Measurements from ENCODE around the gene DPY19L2.
"Not testable (repeated sequence)": the region's sequence is repeated elsewhere in the genome, so short reads cannot be mapped to it uniquely, and the experiment has no call there.

DPY19L2 gene

DNA sequence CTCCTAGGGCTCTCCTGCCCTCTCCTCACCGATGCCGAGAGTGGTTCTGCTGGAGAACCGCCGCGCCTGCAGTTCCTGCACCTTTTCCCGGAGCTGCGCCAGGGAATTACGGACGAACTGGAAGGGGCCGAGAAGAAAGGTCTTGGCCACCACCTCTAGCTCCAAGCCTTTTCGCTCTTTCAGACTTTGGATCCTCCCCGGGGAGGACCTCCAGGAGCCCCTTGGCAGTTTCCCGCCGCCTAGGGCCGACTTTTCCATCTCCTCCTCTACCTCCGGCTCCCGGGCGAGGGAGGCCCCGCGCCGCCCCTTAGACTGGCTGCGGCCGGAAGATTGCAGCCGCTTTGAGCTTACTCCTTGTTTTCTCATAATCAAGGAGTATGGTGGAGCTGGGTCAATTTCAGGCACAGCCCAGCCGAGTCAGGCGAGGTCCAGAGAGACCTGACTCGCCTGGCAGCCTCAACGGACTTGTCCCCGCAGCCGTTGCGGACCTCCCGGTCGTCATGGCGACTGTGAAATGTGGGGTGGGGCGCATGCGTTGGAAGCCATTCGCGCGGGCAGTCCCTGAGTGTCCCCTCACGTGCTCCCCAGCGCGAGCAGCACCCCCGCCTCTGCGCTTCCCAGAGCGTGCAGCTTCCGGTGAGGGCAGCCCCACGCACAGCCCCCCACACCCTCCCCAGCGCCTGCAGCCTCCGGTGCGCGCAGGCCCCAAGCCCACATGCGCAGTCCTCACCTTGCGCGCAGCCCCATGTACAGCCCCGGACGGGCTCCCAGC, at the start of gene DPY19L2:
Gene DPY19L2 (minus strand): TSS at position 466 of the 772 bp plus-strand sequence. CDS start 100 bp downstream, at position 366.
- peak; percentile 35 for DNase-seq

GRCh38 chr12:63716891-63717290, 48.6 kb upstream of the DPY19L2 start:
- DNase-seq = not testable (repeated sequence)

GRCh38 chr12:63715107-63715625, 46.9 kb upstream of the DPY19L2 start:
- not testable (repeated sequence) for DNase-seq

DNA sequence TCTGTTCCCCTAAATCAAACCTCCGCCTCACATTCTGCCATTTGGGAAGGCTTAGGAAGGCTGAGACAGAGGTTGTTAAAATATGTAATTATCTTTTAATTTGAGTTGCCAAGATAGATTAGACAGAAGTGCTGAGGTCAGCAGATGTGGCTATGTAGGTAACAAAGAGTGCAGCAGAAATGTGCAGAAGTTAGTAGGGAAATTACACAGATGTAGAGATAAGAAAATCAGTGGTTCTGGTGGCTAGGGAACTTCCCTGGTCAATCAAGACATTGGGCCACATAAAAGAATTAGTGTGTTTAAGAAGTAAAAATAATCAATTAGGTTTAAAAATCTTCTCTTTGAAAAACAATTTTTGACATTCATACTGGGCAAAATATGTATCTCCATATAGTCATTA, 46.1 kb upstream of the DPY19L2 start:
- not testable (repeated sequence) for DNase-seq

- not testable (repeated sequence) for DNase-seq
These were observed 45.4 kb upstream of the DPY19L2 start for GRCh38 chr12:63713681-63714075.

DNA sequence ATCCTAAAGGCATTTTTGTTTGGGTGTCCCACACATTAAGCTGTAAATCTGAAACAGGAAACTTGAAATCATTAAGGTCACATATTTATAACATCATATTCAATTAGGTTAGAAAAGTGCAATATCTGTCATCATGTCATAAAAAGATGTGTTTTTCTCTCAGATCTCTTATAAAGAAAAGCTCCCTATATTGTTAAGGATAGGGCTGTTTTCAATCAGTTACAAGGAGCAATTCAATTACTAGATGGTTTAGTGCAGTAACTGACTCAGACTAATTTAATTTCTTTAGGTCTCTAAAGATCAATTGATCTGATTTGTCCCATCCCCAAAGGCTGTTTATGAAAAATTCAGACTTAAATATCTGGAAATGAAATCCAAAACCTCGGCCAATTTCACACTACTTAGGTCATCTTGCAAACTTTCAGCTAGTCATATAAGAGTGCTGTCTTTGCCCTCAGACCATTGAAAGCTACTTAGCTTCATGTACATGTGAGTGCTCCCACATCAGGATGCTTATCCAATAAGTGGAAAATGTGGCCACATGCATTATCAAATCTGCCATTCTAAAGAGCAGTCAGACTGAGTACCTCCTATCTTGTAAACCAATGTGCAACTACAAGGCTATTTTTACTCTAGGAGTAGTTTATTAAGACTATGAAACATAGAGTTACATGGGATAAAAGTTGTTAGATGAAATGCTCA, 44.8 kb upstream of the DPY19L2 start:
- not testable (repeated sequence) for DNase-seq

DNA sequence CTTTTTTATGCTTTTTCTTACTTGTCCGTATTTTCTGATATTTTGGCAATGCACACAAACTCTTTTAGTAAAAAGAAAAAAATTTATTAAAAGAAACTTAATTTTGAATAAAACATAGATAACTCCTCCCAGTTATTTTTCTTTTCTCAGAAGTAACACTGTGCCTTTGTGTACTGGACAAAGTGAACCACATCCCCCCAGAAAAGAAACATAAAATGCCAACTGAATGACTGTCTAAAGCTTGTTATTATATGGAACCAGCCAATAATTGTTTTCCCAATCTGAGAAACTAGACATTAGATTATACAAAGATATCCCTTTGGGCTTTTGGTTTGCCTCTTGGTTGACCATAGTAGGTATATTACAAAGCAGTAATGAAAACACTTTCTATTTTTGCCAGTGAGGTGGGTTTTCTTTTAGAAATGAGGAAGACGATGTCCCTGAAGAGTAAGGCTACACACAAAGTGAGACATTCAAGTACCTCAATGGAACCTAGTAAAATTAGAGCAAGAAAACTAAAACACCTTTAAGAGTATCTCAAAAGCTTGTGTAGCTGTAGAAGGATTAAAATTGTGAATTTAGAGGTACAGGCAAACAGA, 44.2 kb upstream of the DPY19L2 start:
- not testable (repeated sequence) for DNase-seq

DNA sequence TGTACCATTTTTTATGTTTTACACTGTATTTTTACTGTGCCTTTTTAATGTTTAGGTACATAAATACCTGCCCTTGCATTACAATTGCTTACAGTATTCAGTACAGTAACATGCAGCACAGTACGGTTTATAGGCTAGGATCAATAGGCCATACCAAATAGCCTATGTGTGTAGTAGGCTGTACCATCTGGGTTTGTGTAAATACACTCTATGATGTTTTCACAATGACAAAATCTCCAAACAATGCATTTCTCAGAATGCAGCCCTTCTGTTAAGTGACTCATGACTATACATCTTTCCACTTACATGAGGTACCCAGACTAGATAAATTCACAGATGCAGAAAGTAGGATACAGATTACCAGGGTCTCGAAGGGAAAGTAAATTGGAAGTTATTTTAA, 43.0 kb upstream of the DPY19L2 start:
- DNase-seq = not testable (repeated sequence)

DNA sequence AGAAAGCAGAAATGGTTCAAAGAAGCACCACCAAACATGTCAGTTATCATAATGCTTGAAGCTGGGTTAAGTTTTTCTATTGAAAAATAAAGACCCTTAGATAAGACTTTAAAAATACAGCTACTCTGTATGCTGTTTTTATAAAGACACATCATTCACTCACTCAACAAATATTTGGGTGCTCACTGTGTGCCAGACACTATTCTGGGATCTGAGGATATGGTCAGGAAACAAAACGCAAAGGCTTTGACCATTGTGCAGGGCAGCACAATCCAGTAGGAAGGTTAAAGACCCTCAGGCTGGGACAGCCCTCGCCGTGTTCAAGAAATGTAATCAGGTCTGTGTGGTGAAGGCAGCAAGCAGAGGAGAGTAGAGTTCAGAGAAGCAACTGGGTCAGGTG, 38.0 kb upstream of the DPY19L2 start:
- no peak for DNase-seq

- DNase-seq = not testable (repeated sequence)
These were observed 31.5 kb upstream of the DPY19L2 start for GRCh38 chr12:63699678-63700382.

- not testable (repeated sequence) for DNase-seq
These were observed 30.7 kb upstream of the DPY19L2 start for GRCh38 chr12:63699011-63699410.

DNA sequence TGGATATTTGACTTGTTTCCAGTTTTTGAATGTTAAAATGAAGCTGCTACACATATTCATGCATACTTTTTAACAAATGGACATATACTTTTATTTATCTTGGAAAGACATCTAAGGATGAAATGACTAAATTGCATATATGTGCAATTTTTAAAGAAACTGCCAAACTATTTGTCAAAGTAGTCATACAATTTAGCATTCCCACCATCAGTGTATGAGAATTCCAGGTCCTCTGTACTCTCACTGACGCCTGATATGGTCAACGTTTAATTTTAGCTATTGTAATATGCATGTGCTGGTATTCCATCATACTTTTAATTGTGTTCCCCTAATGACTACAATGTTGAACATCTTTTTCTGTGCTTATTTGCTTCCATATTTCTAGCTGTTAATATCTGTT, 22.5 kb upstream of the DPY19L2 start:
- DNase-seq = not testable (repeated sequence)

DNA sequence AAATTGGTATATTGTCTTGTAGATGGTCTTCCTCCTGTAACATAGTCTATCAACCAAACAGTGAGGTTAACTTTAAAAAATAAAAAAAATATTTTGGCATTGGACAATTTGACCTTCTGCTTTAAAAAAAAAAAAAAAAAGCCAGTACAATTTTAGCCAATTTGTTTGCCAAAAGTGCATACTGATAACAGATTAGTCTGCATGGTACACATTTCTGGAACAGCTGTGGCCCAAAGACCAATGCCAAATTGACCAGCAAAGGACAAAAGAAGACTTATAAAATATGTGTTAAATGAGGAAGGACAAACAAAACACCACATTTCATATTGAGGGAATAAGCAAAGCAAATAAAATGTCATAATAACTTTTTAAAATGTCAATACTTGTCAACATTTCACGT, 20.8 kb upstream of the DPY19L2 start:
- DNase-seq = not testable (repeated sequence)

GRCh38 chr12:63686623-63687022, 18.3 kb upstream of the DPY19L2 start:
- DNase-seq = not testable (repeated sequence)

DNA sequence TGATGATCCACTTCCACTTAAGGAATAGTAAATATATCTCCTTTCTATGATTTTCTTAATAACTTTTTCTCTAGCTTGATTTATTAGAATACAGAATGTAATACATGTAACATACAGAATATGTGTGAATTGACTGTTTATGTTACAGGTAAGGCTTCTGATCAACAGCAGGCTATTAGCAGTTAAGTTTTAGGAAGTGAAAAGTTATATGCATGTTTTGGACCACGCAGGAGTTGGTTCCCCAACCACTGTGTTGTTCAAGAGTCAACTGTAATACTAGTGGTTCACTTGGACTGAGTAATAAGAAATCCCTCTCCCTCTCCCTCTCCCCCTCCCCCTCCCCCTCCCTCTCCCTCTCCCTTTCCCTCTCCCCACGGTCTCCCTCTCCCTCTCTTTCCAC, 17.5 kb upstream of the DPY19L2 start:
- DNase-seq = not testable (repeated sequence)

DNA sequence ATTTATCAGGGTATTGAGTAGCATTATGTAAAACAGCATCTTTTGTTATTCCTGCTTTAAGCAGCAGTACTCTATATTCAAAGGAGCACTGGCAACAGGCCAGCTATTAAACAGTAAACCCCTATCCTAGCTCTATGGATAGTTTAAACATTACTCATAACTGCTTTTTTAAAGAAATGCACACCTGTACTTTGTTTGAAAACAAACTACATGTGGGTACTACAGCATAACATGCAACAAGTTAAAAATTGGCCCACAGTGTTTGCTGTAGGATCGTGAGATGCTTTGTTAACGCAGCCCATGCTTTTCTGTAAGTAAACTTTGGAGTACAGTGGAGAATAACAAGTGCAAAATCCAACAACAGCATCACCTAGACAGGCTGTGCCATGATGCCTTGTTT, 14.3 kb upstream of the DPY19L2 start:
- not testable (repeated sequence) for DNase-seq

- not testable (repeated sequence) for DNase-seq
These were observed 12.5 kb upstream of the DPY19L2 start for GRCh38 chr12:63680758-63681157.

GRCh38 chr12:63672550-63672949, 4.3 kb upstream of the DPY19L2 start:
- not testable (repeated sequence) for DNase-seq

DNA sequence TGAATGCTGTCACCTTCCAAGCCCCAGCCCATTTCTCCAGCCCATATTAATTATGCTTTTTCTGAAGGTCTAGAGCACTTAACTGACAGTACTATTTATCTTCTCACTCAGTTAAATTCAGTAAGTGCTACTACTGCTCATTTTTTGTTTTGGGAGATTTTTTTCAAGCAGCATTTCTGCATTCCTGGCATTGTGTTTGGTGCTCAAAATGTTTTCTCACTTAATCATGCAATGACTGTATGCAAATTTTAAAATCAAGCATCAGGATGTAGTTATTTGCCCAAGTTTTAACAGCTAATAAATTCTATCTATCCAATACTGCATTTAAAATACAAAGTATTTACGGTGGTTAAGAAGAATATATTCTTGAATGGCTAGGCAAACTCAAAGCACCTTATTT, 1.6 kb upstream of the DPY19L2 start:
- DNase-seq = not testable (repeated sequence)

- not testable (repeated sequence) for DNase-seq
These were observed 1.1 kb upstream of the DPY19L2 start for GRCh38 chr12:63669427-63669826.

GRCh38 chr12:63668800-63669365, 590 bp upstream of the DPY19L2 start:
- DNase-seq = not testable (repeated sequence)

- not testable (repeated sequence) for DNase-seq
These were observed 5.3 kb downstream of the DPY19L2 start for GRCh38 chr12:63663005-63663404.

Data from activated CD4-positive, CD25-positive, alpha-beta regulatory T cell treated with anti-CD3 and anti-CD28 coated beads, Interleukin-2, amount 50 U/mL, for 72 hours (primary cell).